Left ventricle myocardium inferior (tissue), 1 donor: ENCODE measurements around the gene MAGI2. TPM values are rescaled to one million over a fixed set of nuclear protein-coding genes. Genes with fewer than 3 reads are reported as not detected.

Source experiments
- DNase-seq: peaks from one replicate; pipeline ENCODE4 v3.0.0-alpha.2; 2020
- H3K27ac ChIP-seq: fragments of 200-600 bp; replicated peaks from 2 replicates; pipeline ENCODE4 v1.8.0; 2021
- H3K27me3 ChIP-seq: fragments of 200-600 bp; 2 replicates; pipeline ENCODE4 v1.8.0; 2021; ENCODE audit warnings: low read depth
- H3K36me3 ChIP-seq: fragments of 200-600 bp; 2 replicates; pipeline ENCODE4 v1.8.0; 2021
- H3K4me1 ChIP-seq: fragments of 200-600 bp; 2 replicates; pipeline ENCODE4 v1.8.0; 2021
- H3K4me3 ChIP-seq: fragments of 200-600 bp; 2 replicates; pipeline ENCODE4 v1.8.0; 2021; ENCODE audit warnings: mild to moderate bottlenecking, moderate library complexity
- H3K9me3 ChIP-seq: fragments of 200-600 bp; replicated peaks from 2 replicates; pipeline ENCODE4 v1.8.0; 2021
- intact Hi-C: fragments of 100-400 bp; cut with micrococcal nuclease; formaldehyde crosslinking; loops from one replicate; pipeline ENCODE4 v1.11.0; 2022
- total RNA-seq: library from RNA; stranded (reverse); fragmentation: NEBNext Ultra II Directional; extraction: Animal tissue kit (Norgen Biotek cat#: 25700); gene quantifications from one replicate; pipeline ENCODE4 v1.2.1, GENCODE V29; 2021
- TF ChIP-seq, protein P1 (sequence below): fragments of 200-600 bp; IDR thresholded peaks from 2 replicates; pipeline ENCODE4 v1.8.0; 2021; ENCODE audit warnings: antibody characterized with exemption, mild to moderate bottlenecking, borderline replicate concordance
- donor health status: DM: no; HTN: yes; CAD: no; lungs with severe emphysema.

MAGI2 gene
- total RNA-seq, 1 donor from 2014 or later: 4.5 TPM

DNA sequence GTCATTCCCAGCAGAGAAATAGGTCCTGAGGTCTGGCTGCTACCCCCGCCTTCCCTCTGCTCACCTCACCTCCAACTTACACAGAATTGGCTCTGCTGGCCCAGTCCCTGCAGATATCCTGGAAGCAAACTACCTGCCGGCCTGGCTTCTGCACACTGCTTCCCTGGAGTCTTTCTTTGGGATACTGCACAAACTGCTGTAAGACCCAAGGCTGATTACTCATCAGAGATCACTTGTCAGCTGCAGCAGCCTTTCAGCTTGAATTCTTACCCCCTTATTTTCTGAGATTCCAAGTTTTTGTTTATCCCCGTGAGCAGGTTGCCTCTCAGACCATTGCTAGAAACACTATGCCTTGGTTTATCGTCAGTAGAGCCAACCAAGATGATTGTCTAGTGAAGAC, 1228.5 kb downstream of the MAGI2 start:
- no peak overlapping the region for H3K4me3 ChIP-seq
- no peak for DNase-seq
- H3K27ac ChIP-seq: no peak overlapping the region
- TF ChIP-seq, protein P1, sequence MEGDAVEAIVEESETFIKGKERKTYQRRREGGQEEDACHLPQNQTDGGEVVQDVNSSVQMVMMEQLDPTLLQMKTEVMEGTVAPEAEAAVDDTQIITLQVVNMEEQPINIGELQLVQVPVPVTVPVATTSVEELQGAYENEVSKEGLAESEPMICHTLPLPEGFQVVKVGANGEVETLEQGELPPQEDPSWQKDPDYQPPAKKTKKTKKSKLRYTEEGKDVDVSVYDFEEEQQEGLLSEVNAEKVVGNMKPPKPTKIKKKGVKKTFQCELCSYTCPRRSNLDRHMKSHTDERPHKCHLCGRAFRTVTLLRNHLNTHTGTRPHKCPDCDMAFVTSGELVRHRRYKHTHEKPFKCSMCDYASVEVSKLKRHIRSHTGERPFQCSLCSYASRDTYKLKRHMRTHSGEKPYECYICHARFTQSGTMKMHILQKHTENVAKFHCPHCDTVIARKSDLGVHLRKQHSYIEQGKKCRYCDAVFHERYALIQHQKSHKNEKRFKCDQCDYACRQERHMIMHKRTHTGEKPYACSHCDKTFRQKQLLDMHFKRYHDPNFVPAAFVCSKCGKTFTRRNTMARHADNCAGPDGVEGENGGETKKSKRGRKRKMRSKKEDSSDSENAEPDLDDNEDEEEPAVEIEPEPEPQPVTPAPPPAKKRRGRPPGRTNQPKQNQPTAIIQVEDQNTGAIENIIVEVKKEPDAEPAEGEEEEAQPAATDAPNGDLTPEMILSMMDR: no peak
- intact Hi-C loops: no loop called here
- H3K36me3 ChIP-seq: no peaks in the 10 kb centered on the region
- H3K27me3 ChIP-seq: no peaks in the 10 kb centered on the region
- H3K9me3 ChIP-seq: no peaks in the 10 kb centered on the region
- H3K4me1 ChIP-seq: peaks cover 9% of the 10 kb centered on the region

DNA sequence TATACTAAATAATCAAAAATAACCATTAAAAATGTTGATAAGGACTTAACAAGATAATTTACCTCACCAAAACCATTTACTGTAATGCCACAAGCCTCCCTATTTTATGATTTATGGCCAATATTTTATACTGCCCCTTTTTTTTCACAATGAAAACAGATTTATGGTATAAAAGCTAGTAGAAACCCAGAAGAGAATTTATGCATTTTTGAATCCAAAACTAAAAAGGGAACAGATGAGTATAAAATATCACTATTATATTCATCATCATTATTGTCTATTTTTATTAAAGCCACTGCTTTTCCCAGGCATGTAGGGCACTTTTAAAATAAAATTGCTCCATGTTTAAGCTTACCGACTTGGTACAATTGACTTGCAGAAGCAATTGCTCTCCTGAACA, 1229.9 kb downstream of the MAGI2 start:
- no peak overlapping the region for H3K4me3 ChIP-seq
- peaks cover 9% of the 10 kb centered on the region for H3K4me1 ChIP-seq
- intact Hi-C loops: no loop called here

DNA sequence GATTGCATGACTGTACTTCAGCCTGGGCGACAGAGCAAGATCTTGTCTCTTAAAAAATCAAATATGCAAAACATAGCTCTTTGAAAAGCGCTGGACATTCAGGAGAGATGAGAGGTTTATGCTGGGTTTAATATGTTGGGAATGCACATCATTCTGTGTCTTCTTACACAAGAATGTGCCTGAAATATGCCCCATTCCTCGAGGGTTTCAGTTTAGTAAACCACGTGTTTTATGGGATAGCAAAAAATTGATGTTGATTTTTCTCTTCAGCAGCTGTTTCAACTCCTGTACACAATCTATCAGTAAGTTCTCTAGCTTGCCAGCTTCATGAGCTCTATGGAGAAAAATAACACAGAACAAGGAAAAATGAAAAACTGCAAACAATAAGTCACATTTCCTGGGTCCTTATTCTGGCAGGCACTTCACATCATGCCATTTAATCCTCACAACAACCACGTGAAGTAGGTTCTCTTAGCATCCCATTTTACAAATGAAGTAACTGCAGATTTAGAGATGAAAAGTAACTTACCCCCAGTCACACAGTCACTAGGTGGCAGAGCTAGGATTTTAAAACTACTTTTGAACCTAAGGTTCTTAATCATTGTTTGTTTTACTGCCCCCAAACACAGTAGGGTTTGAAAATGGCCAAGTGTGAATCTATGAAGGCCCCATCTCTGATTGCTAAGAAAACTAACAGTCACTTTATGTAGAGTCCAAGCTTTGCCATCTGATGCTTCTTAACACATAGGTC, 1231.3 kb downstream of the MAGI2 start:
- no peak for DNase-seq
- H3K4me1 ChIP-seq: peaks cover 9% of the 10 kb centered on the region
- no peaks in the 10 kb centered on the region for H3K9me3 ChIP-seq
- no peaks in the 10 kb centered on the region for H3K27me3 ChIP-seq
- no peak overlapping the region for H3K27ac ChIP-seq
- intact Hi-C loops: no loop called here
- no peaks in the 10 kb centered on the region for H3K36me3 ChIP-seq
- TF ChIP-seq, protein P1: no peak
- H3K4me3 ChIP-seq: no peak overlapping the region

More for the DNA sequence above, 1229.9 kb downstream of the MAGI2 start:
- Histone ChIP-seq H3K27ac (no peak overlapping the region), H3K27me3 (no peaks in the 10 kb centered on the region), H3K9me3 (no peaks in the 10 kb centered on the region), H3K36me3 (no peaks in the 10 kb centered on the region)
- TF ChIP-seq, protein P1: no peak
- DNase-seq: no peak

DNA sequence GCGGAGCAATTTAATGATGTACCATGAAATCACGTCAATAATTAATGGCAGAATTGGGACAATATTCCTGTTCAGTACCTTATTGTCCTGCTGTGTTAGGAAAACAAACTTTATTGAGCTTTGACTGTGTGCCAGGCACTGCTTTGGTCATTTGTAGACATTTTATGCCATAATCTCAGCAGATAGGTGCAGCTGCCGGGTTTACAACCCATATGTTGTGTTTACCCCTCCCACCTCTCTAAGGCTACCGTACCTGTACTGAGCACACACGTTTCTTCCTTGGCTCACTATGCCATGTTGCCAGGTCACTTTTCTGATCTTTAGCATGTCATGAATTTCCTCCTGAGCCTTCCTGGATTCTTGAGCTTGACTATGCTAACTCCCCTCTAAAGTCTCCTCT, 1232.7 kb downstream of the MAGI2 start:
- Histone ChIP-seq H3K9me3 (no peaks in the 10 kb centered on the region), H3K4me3 (no peak overlapping the region), H3K27ac (no peak overlapping the region), H3K27me3 (no peaks in the 10 kb centered on the region), H3K4me1 (peaks cover 4% of the 10 kb centered on the region), H3K36me3 (no peaks in the 10 kb centered on the region)
- TF ChIP-seq, protein P1: no peak
- DNase-seq: no peak
- intact Hi-C loops: no loop called here

DNA sequence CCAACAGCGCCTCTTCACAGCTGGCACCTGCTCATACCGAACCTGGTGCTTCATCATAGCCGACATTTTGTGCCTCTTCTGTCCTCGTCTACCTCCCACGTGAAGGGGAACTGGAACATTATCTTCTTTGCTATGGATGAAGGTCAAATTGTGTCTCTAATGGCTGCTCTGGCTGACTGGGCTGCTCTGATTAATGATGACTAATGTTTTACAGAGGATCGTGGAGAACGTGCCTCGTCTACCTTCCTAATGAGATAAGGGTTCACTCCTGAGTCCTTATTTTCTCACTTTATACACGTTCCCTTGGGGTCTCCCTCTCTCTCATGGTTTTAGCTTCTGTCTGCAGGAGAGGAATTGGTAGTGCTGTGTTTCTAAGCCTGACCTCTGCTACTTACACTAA, 1234.6 kb downstream of the MAGI2 start:
- intact Hi-C loops: no loop called here
- no peak for DNase-seq
- Histone ChIP-seq H3K4me1 (no peaks in the 10 kb centered on the region), H3K36me3 (no peaks in the 10 kb centered on the region), H3K9me3 (no peaks in the 10 kb centered on the region), H3K27me3 (no peaks in the 10 kb centered on the region), H3K4me3 (no peak overlapping the region), H3K27ac (no peak overlapping the region)
- TF ChIP-seq, protein P1: no peak
